Activated T-helper 2 cell treated with anti-CD3 and anti-CD28 coated beads, Interferon-gamma antibody, Interleukin-2, Interleukin-4, amounts not matched to agents 10 μg/mL and 5 μg/mL and 100 μg/mL, durations not matched to agents 14 hours and 24 hours and 36 hours (primary cell): ENCODE measurements around the gene NME8. TPM values are rescaled to one million over a fixed set of nuclear protein-coding genes. Genes with fewer than 3 reads are reported as not detected.

Experiments
- DNase-seq: peaks from one replicate; pipeline ENCODE4 v3.0.0; 2021; ENCODE audit warnings: low spot score
- H3K27ac Mint-ChIP-seq: one replicate; pipeline ENCODE4 v1.8.0; 2021; ENCODE audit warnings: mixed read lengths
- H3K27me3 Mint-ChIP-seq: one replicate; pipeline ENCODE4 v1.8.0; 2021; ENCODE audit warnings: low read depth, mixed read lengths
- H3K36me3 Mint-ChIP-seq: one replicate; pipeline ENCODE4 v1.8.0; 2021; ENCODE audit warnings: low read depth, mixed read lengths
- H3K4me1 Mint-ChIP-seq: one replicate; pipeline ENCODE4 v1.8.0; 2021; ENCODE audit warnings: low read depth, mixed read lengths
- H3K4me3 Mint-ChIP-seq: one replicate; pipeline ENCODE4 v1.8.0; 2021; ENCODE audit warnings: low read depth, mild to moderate bottlenecking, moderate library complexity, mixed read lengths
- H3K9me3 Mint-ChIP-seq: one replicate; pipeline ENCODE4 v1.8.0; 2021; ENCODE audit warnings: mixed read lengths
- intact Hi-C: fragments of 100-400 bp; cut with micrococcal nuclease; formaldehyde crosslinking; loops from one replicate; pipeline ENCODE4 v1.15.1; 2023
- total RNA-seq: library from RNA; stranded (reverse); gene quantifications from 2 replicates; pipeline ENCODE4 v1.2.3, GENCODE V29; 2022

Gene NME8
- total RNA-seq, 1 donor from 2014 or later, result not detected

- DNase-seq, result no peak
- Mint-ChIP-seq H3K4me3 (no peak overlapping the region), H3K4me1 (no peaks in the 10 kb centered on the region), H3K27ac (no peak overlapping the region), H3K9me3 (no peaks in the 10 kb centered on the region), H3K27me3 (peaks cover 4% of the 10 kb centered on the region), H3K36me3 (no peaks in the 10 kb centered on the region)
- intact Hi-C loops, result no loop called here
Measured at GRCh38 chr7:37927773-37928444, 79.5 kb downstream of the NME8 start.

GRCh38 chr7:37928878-37929277, 80.5 kb downstream of the NME8 start:
- DNase-seq, result no peak
- no peaks in the 10 kb centered on the region for H3K27me3 Mint-ChIP-seq
- no peak overlapping the region for H3K27ac Mint-ChIP-seq
- H3K4me3 Mint-ChIP-seq, result no peak overlapping the region
- no peaks in the 10 kb centered on the region for H3K4me1 Mint-ChIP-seq
- no peaks in the 10 kb centered on the region for H3K36me3 Mint-ChIP-seq
- intact Hi-C loops, result no loop called here
- H3K9me3 Mint-ChIP-seq, result no peaks in the 10 kb centered on the region

GRCh38 chr7:37930226-37930948, 82.0 kb downstream of the NME8 start:
- intact Hi-C loops, result no loop called here
- no peaks in the 10 kb centered on the region for H3K9me3 Mint-ChIP-seq
- H3K36me3 Mint-ChIP-seq, result no peaks in the 10 kb centered on the region
- no peak for DNase-seq
- no peaks in the 10 kb centered on the region for H3K27me3 Mint-ChIP-seq
- H3K4me3 Mint-ChIP-seq, result no peak overlapping the region
- H3K27ac Mint-ChIP-seq, result no peak overlapping the region
- no peaks in the 10 kb centered on the region for H3K4me1 Mint-ChIP-seq

- DNase-seq, result no peak
- intact Hi-C loops, result no loop called here
- no peaks in the 10 kb centered on the region for H3K36me3 Mint-ChIP-seq
- no peaks in the 10 kb centered on the region for H3K4me1 Mint-ChIP-seq
- H3K4me3 Mint-ChIP-seq, result no peak overlapping the region
- no peak overlapping the region for H3K27ac Mint-ChIP-seq
- H3K27me3 Mint-ChIP-seq, result no peaks in the 10 kb centered on the region
- H3K9me3 Mint-ChIP-seq, result no peaks in the 10 kb centered on the region
Measured at GRCh38 chr7:37932543-37932942, 84.1 kb downstream of the NME8 start.

- Mint-ChIP-seq H3K4me3 (no peak overlapping the region), H3K27me3 (no peaks in the 10 kb centered on the region), H3K36me3 (no peaks in the 10 kb centered on the region), H3K4me1 (no peaks in the 10 kb centered on the region), H3K9me3 (no peaks in the 10 kb centered on the region), H3K27ac (no peak overlapping the region)
- intact Hi-C loops, result no loop called here
- DNase-seq, result no peak
Measured at GRCh38 chr7:37933018-37933566, 84.7 kb downstream of the NME8 start.

GRCh38 chr7:37942934-37943610, 94.7 kb downstream of the NME8 start:
- H3K9me3 Mint-ChIP-seq, result no peaks in the 10 kb centered on the region
- no peaks in the 10 kb centered on the region for H3K36me3 Mint-ChIP-seq
- intact Hi-C loops, result no loop called here
- DNase-seq, result no peak
- no peak overlapping the region for H3K27ac Mint-ChIP-seq
- H3K27me3 Mint-ChIP-seq, result peaks cover 3% of the 10 kb centered on the region
- H3K4me3 Mint-ChIP-seq, result no peak overlapping the region
- no peaks in the 10 kb centered on the region for H3K4me1 Mint-ChIP-seq

- Mint-ChIP-seq H3K4me1 (no peaks in the 10 kb centered on the region), H3K4me3 (no peak overlapping the region), H3K36me3 (no peaks in the 10 kb centered on the region), H3K27me3 (peaks cover 3% of the 10 kb centered on the region), H3K27ac (no peak overlapping the region), H3K9me3 (no peaks in the 10 kb centered on the region)
- intact Hi-C loops, result no loop called here
- no peak for DNase-seq
Measured at GRCh38 chr7:37943905-37944736, 95.7 kb downstream of the NME8 start.

- Mint-ChIP-seq H3K4me1 (no peaks in the 10 kb centered on the region), H3K4me3 (no peak overlapping the region), H3K9me3 (no peaks in the 10 kb centered on the region), H3K27ac (no peak overlapping the region), H3K36me3 (no peaks in the 10 kb centered on the region), H3K27me3 (peaks cover 3% of the 10 kb centered on the region)
- no peak for DNase-seq
- intact Hi-C loops, result no loop called here
Measured at GRCh38 chr7:37944737-37945054, 96.3 kb downstream of the NME8 start.

- no peak for DNase-seq
- no peaks in the 10 kb centered on the region for H3K27me3 Mint-ChIP-seq
- intact Hi-C loops, result no loop called here
- H3K9me3 Mint-ChIP-seq, result no peaks in the 10 kb centered on the region
- no peak overlapping the region for H3K4me3 Mint-ChIP-seq
- no peak overlapping the region for H3K27ac Mint-ChIP-seq
- H3K4me1 Mint-ChIP-seq, result no peaks in the 10 kb centered on the region
- no peaks in the 10 kb centered on the region for H3K36me3 Mint-ChIP-seq
Measured at GRCh38 chr7:37945336-37945735, 96.9 kb downstream of the NME8 start.

GRCh38 chr7:37947138-37947940, 98.9 kb downstream of the NME8 start:
- Mint-ChIP-seq H3K36me3 (no peaks in the 10 kb centered on the region), H3K4me3 (no peak overlapping the region)
- DNase-seq, result no peak

GRCh38 chr7:37947941-37948210, 99.5 kb downstream of the NME8 start:
- Mint-ChIP-seq H3K4me1 (no peaks in the 10 kb centered on the region), H3K9me3 (no peaks in the 10 kb centered on the region), H3K27me3 (no peaks in the 10 kb centered on the region), H3K4me3 (no peak overlapping the region), H3K27ac (no peak overlapping the region), H3K36me3 (no peaks in the 10 kb centered on the region)
- intact Hi-C loops, result no loop called here
- no peak for DNase-seq

More at GRCh38 chr7:37947138-37947940, 98.9 kb downstream of the NME8 start:
- no peaks in the 10 kb centered on the region for H3K27me3 Mint-ChIP-seq
- H3K9me3 Mint-ChIP-seq, result no peaks in the 10 kb centered on the region
- no peaks in the 10 kb centered on the region for H3K4me1 Mint-ChIP-seq
- intact Hi-C loops, result no loop called here
- no peak overlapping the region for H3K27ac Mint-ChIP-seq
